Suprapubic skin (tissue), 4 donors: Measurements from ENCODE around the gene HSDL2.

Source experiments
- CTCF ChIP-seq, 2 donors: fragments of 200-600 bp in 1 of 2; fragments of 450-650 bp in 1 of 2; sonication (generic) in 1 of 2; IDR thresholded peaks; one replicate each; pipeline ENCODE4 v1.5.1; 2016 to 2019; ENCODE audit warnings: antibody characterized with exemption in 2 of 2, mild to moderate bottlenecking in 1 of 2, moderate library complexity in 1 of 2
- POLR2A ChIP-seq, 2 donors: fragments of 450-650 bp; IDR thresholded peaks; one replicate each; pipeline ENCODE4 v1.6.1; 2017; ENCODE audit warnings: antibody characterized with exemption in 2 of 2, mild to moderate bottlenecking in 2 of 2, moderate library complexity in 2 of 2
- POLR2AphosphoS5 ChIP-seq, 3 donors: sonication (generic); formaldehyde crosslinking; IDR thresholded peaks; one replicate each; pipeline ENCODE4 v1.6.1; 2017; ENCODE audit warnings: antibody characterized with exemption in 3 of 3

GRCh38 chr9:112354081-112354743 is 25.7 kb upstream of the HSDL2 start:
- TF ChIP-seq CTCF (IDR thresholded peaks at IDR 0.05), result no peak
- no peak for TF ChIP-seq POLR2AphosphoS5 (IDR thresholded peaks at IDR 0.05)
- no peak for TF ChIP-seq POLR2A (IDR thresholded peaks at IDR 0.05)
